NB4 (cell line): ENCODE measurements around the gene CEP83.
A peak's percentile ranks its signal among the peaks of the same experiment; 100 is the strongest.

ENCODE experiments used
- DNase-seq: peaks from one replicate; pipeline ENCODE4 v3.0.0; 2010; ENCODE audit warnings: low read depth
- H3K4me3 ChIP-seq: one replicate; pipeline ENCODE4 v1.5.1; 2011; ENCODE audit warnings: mild to moderate bottlenecking, low read depth, low read length, moderate library complexity
- CTCF ChIP-seq: IDR thresholded peaks from one replicate; pipeline ENCODE4 v1.5.1; 2012; ENCODE audit warnings: low read depth, low read length
- MAX ChIP-seq: IDR thresholded peaks from 2 replicates; pipeline ENCODE4 v1.6.1; 2011; ENCODE audit warnings: low read depth, low read length
- MYC ChIP-seq: IDR thresholded peaks from 2 replicates; pipeline ENCODE4 v1.6.1; 2011; ENCODE audit warnings: low read depth, low read length
- POLR2A ChIP-seq: IDR thresholded peaks from 2 replicates; pipeline ENCODE4 v1.6.1; 2011; ENCODE audit warnings: mild to moderate bottlenecking; ENCODE audit not compliant: insufficient read length; ENCODE audit errors: extremely low read depth

The CEP83 gene

GRCh38 chr12:94284046-94284445 lies 175.6 kb downstream of the CEP83 start:
- TF ChIP-seq MYC (no peak), POLR2A (no peak), MAX (no peak), CTCF (no peak)
- DNase-seq = no peak
- no peak overlapping the region for H3K4me3 ChIP-seq

GRCh38 chr12:94282675-94283074 lies 177.0 kb downstream of the CEP83 start:
- H3K4me3 ChIP-seq = no peak overlapping the region
- no peak for DNase-seq
- no peak for TF ChIP-seq MAX
- TF ChIP-seq MYC = no peak
- TF ChIP-seq POLR2A = no peak
- no peak for TF ChIP-seq CTCF

- no peak for TF ChIP-seq CTCF
- no peak for TF ChIP-seq MYC
- no peak for TF ChIP-seq POLR2A
- no peak for TF ChIP-seq MAX
- DNase-seq = peak; percentile 73
- no peak overlapping the region for H3K4me3 ChIP-seq
These were observed 179.6 kb downstream of the CEP83 start for GRCh38 chr12:94280063-94280462.

GRCh38 chr12:94277426-94278000 lies 182.2 kb downstream of the CEP83 start:
- H3K4me3 ChIP-seq = no peak overlapping the region
- no peak for DNase-seq
- TF ChIP-seq MYC (no peak), CTCF (no peak), POLR2A (no peak), MAX (no peak)

- DNase-seq = no peak
- no peak for TF ChIP-seq CTCF
- TF ChIP-seq MYC = no peak
- TF ChIP-seq MAX = no peak
- TF ChIP-seq POLR2A = no peak
- no peak overlapping the region for H3K4me3 ChIP-seq
These were observed 182.9 kb downstream of the CEP83 start for GRCh38 chr12:94276725-94277124.

- TF ChIP-seq MYC = no peak
- no peak for TF ChIP-seq CTCF
- TF ChIP-seq MAX = no peak
- no peak for TF ChIP-seq POLR2A
- no peak overlapping the region for H3K4me3 ChIP-seq
- no peak for DNase-seq
These were observed 186.4 kb downstream of the CEP83 start for GRCh38 chr12:94273272-94273671.
